Smooth muscle cell (in vitro differentiated cells): Measurements from ENCODE around the gene THOC7. TPM values are rescaled to one million over a fixed set of nuclear protein-coding genes. Genes with fewer than 3 reads are reported as not detected.

Source experiments
- DNase-seq: peaks from one replicate; lab custom pipeline; 2025; ENCODE audit not compliant: unreplicated experiment; lab: John Stamatoyannopoulos, UW
- H2AFZ ChIP-seq: fragments of 200-600 bp; sonication (generic); 2 replicates; pipeline ENCODE4 v1.6.0; 2016; ENCODE audit warnings: antibody characterized with exemption, low read depth, mild to moderate bottlenecking
- H3F3A ChIP-seq: fragments of 200-600 bp; sonication (generic); 2 replicates; pipeline ENCODE4 v1.6.0; 2017; ENCODE audit warnings: antibody characterized with exemption, low read depth
- H3K27ac ChIP-seq: fragments of 200-600 bp; sonication (generic); 2 replicates; pipeline ENCODE4 v1.5.1; 2016; ENCODE audit warnings: low read depth, mild to moderate bottlenecking
- H3K27me3 ChIP-seq: fragments of 200-600 bp; sonication (generic); 2 replicates; pipeline ENCODE4 v1.6.1; 2016; ENCODE audit warnings: low read depth, mild to moderate bottlenecking
- H3K36me3 ChIP-seq: fragments of 200-600 bp; sonication (generic); 2 replicates; pipeline ENCODE4 v1.5.1; 2016; ENCODE audit warnings: low read depth
- H3K4me1 ChIP-seq: fragments of 200-600 bp; sonication (generic); 2 replicates; pipeline ENCODE4 v1.5.1; 2016; ENCODE audit warnings: low read depth
- H3K4me2 ChIP-seq: fragments of 200-600 bp; sonication (generic); 2 replicates; pipeline ENCODE4 v1.6.0; 2016; ENCODE audit warnings: mild to moderate bottlenecking
- H3K4me3 ChIP-seq: fragments of 200-600 bp; sonication (generic); 2 replicates; pipeline ENCODE4 v1.5.1; 2016; ENCODE audit warnings: mild to moderate bottlenecking
- H3K79me2 ChIP-seq: fragments of 200-600 bp; sonication (generic); 2 replicates; pipeline ENCODE4 v1.6.0; 2016; ENCODE audit warnings: low read depth, mild to moderate bottlenecking
- H3K9ac ChIP-seq: fragments of 200-600 bp; sonication (generic); 2 replicates; pipeline ENCODE4 v1.6.0; 2016; ENCODE audit warnings: low read depth
- H3K9me3 ChIP-seq: fragments of 200-600 bp; sonication (generic); replicated peaks from 2 replicates; pipeline ENCODE4 v1.5.1; 2016; ENCODE audit warnings: low read depth
- H4K20me1 ChIP-seq: fragments of 200-600 bp; sonication (generic); 2 replicates; pipeline ENCODE4 v1.6.0; 2016; ENCODE audit warnings: low read depth
- CTCF ChIP-seq: fragments of 200-600 bp; sonication (generic); IDR thresholded peaks from 2 replicates; pipeline ENCODE4 v1.5.1; 2017; ENCODE audit warnings: borderline replicate concordance, mild to moderate bottlenecking, antibody characterized with exemption; ENCODE audit not compliant: insufficient read depth, poor library complexity, severe bottlenecking
- WGBS: methylation state at CpG from one replicate; pipeline ENCODE4 v1.1.7; 2016; ENCODE audit warnings: low lambda C conversion rate; 5-methylcytosine and 5-hydroxymethylcytosine counted together
- polyA plus RNA-seq: library from polyadenylated mRNA; unstranded; fragments of >200 nt; fragmentation: Nextera tagmentation; extraction: Ambion mirVana; gene quantifications from 2 replicates; pipeline ENCODE4 v1.2.1, GENCODE V29; 2016
- total RNA-seq: library from RNA; depleted of rRNA; stranded (reverse); fragments of >200 nt; gene quantifications from 2 replicates; pipeline ENCODE4 v1.2.3, GENCODE V29; 2014

The THOC7 gene
- total and polyA plus RNA-seq, 2 experiments from 2014 or later = 57.3 to 59.9 TPM

GRCh38 chr3:63861306-63861705 lies 2.3 kb downstream of the THOC7 start:
- Histone ChIP-seq H3K36me3 (no peaks in the 10 kb centered on the region), H2AFZ (no peak overlapping the region), H3K27me3 (no peaks in the 10 kb centered on the region), H3K4me1 (peaks cover 6% of the 10 kb centered on the region), H3K4me3 (no peak overlapping the region), H3K27ac (no peak overlapping the region), H3F3A (no peaks in the 10 kb centered on the region), H3K9ac (no peak overlapping the region), H3K79me2 (peaks cover 70% of the 10 kb centered on the region), H3K4me2 (no peak overlapping the region), H3K9me3 (no peaks in the 10 kb centered on the region), H4K20me1 (peaks cover 15% of the 10 kb centered on the region)
- WGBS = 70% methylated on average over 5 of the region's 5 CpGs
- DNase-seq = no peak
- no peak for TF ChIP-seq CTCF

- WGBS = 72% methylated on average over 3 of the region's 3 CpGs
Measured at GRCh38 chr3:63860776-63861175, 2.8 kb downstream of the THOC7 start.

GRCh38 chr3:63857311-63857710 lies 6.3 kb downstream of the THOC7 start:
- H3K9ac ChIP-seq = no peak overlapping the region
- TF ChIP-seq CTCF = no peak
- no peak overlapping the region for H3K4me3 ChIP-seq
- no peaks in the 10 kb centered on the region for H3K4me1 ChIP-seq
- peaks cover 46% of the 10 kb centered on the region for H3K79me2 ChIP-seq
- no peaks in the 10 kb centered on the region for H3K9me3 ChIP-seq
- H3K4me2 ChIP-seq = no peak overlapping the region
- no peak overlapping the region for H2AFZ ChIP-seq
- H3K27ac ChIP-seq = no peak overlapping the region
- H3F3A ChIP-seq = no peaks in the 10 kb centered on the region
- no peaks in the 10 kb centered on the region for H3K36me3 ChIP-seq
- 95% methylated on average over 2 of the region's 2 CpGs for WGBS
- no peak for DNase-seq
- H3K27me3 ChIP-seq = no peaks in the 10 kb centered on the region
- H4K20me1 ChIP-seq = peaks cover 19% of the 10 kb centered on the region

More at GRCh38 chr3:63860776-63861175, 2.8 kb downstream of the THOC7 start:
- Histone ChIP-seq H3K9ac (no peak overlapping the region), H3K4me2 (no peak overlapping the region), H3K36me3 (no peaks in the 10 kb centered on the region), H3F3A (no peaks in the 10 kb centered on the region), H3K4me1 (peaks cover 6% of the 10 kb centered on the region), H3K27me3 (no peaks in the 10 kb centered on the region), H3K79me2 (peaks cover 70% of the 10 kb centered on the region), H4K20me1 (peaks cover 14% of the 10 kb centered on the region), H3K4me3 (no peak overlapping the region), H3K9me3 (no peaks in the 10 kb centered on the region), H3K27ac (no peak overlapping the region), H2AFZ (no peak overlapping the region)
- no peak for TF ChIP-seq CTCF
- DNase-seq = no peak

- Histone ChIP-seq H3K4me1 (no peaks in the 10 kb centered on the region), H4K20me1 (peaks cover 18% of the 10 kb centered on the region), H3K9ac (no peak overlapping the region), H2AFZ (no peak overlapping the region), H3K4me2 (no peak overlapping the region), H3F3A (no peaks in the 10 kb centered on the region), H3K9me3 (no peaks in the 10 kb centered on the region), H3K36me3 (no peaks in the 10 kb centered on the region), H3K79me2 (peaks cover 31% of the 10 kb centered on the region), H3K4me3 (no peak overlapping the region), H3K27me3 (no peaks in the 10 kb centered on the region), H3K27ac (no peak overlapping the region)
- WGBS = 28% methylated on average over 1 of the region's 1 CpG
- no peak for DNase-seq
- no peak for TF ChIP-seq CTCF
Measured at GRCh38 chr3:63855333-63855940, 8.2 kb downstream of the THOC7 start.
